ENCODE data around the gene SHISAL2A.

SHISAL2A gene

DNA sequence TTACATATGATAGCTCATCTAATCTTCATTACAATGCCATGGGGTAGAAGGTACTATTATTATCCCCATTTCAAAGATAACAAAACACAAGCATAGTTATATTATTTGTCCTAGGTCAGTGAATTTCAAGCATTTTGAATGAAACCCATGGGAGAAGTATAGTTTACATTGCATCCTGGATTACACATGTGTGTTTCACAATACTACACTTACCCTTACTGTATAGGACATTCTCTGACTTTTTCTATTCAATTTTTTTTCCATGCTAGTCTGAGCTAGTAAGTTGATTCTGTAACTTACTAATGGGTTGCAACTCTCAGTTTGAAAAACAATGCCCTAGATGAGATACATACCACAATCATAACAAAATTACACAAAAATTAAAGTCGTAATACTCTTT is 39.5 kb upstream of the SHISAL2A start:
- TF ChIP-seq CTCF (IDR thresholded peaks at IDR 0.05; ENCODE audit: low read depth, low read length): no peak
- H3K36me3 ChIP-seq: no peaks in the 10 kb centered on the region
- H3K4me1 ChIP-seq: no peaks in the 10 kb centered on the region
- no peak for DNase-seq
- no peaks in the 10 kb centered on the region for H3K27me3 ChIP-seq
- no peak overlapping the region for H3K4me3 ChIP-seq (ENCODE audit: low read depth, low read length)
- no peaks in the 10 kb centered on the region for H3K9me3 ChIP-seq

DNA sequence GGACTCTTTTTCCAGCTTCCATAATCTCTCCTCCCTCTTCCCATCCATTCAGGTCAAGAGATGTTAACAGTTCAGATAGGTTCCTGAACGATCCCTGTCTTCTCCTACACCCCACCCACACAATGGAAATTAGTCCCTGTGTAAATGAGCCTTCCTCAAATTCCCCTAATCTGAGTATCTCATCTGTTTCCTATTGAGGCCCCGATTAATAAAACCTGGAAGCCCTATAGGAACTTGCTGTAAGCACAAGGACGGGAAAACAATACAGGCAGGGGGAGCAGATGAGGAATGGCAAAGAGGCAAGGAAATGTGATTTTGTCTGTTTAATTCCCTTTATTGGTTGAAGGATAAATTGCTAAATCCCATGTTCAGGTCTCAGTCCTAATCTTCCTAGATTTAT is 37.9 kb upstream of the SHISAL2A start:
- DNase-seq: no peak
- Histone ChIP-seq H3K27me3 (no peaks in the 10 kb centered on the region), H3K4me3 (ENCODE audit: low read depth, low read length) (no peak overlapping the region), H3K9me3 (no peaks in the 10 kb centered on the region), H3K4me1 (no peaks in the 10 kb centered on the region), H3K36me3 (no peaks in the 10 kb centered on the region)
- no peak for TF ChIP-seq CTCF (IDR thresholded peaks at IDR 0.05; ENCODE audit: low read depth, low read length)

DNA sequence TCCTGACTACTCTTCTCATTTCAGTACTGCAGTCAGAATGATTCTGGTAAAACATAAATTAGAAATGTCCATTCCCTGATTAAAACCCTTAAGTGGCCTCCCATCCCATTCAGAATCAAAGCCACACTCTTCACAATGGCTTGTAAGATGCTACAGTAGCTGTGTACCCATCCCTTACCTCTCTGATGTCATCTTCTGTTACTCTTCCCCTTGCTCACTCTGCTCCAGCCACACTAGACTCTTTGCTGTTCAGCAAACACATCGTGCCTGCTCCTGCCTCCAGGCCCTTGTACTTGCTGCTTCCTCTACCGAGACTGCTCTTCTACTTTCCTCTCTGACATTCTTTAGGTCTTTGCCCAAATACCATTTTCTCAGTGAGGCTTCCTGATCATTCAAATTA is 35.1 kb upstream of the SHISAL2A start:
- Histone ChIP-seq H3K4me3 (ENCODE audit: low read depth, low read length) (no peak overlapping the region), H3K9me3 (no peaks in the 10 kb centered on the region), H3K27me3 (no peaks in the 10 kb centered on the region), H3K4me1 (no peaks in the 10 kb centered on the region), H3K36me3 (no peaks in the 10 kb centered on the region)
- TF ChIP-seq CTCF (IDR thresholded peaks at IDR 0.05; ENCODE audit: low read depth, low read length): no peak
- DNase-seq: no peak

- TF ChIP-seq CTCF (IDR thresholded peaks at IDR 0.05; ENCODE audit: low read depth, low read length): no peak
- Histone ChIP-seq H3K4me1 (no peaks in the 10 kb centered on the region), H3K36me3 (no peaks in the 10 kb centered on the region), H3K4me3 (ENCODE audit: low read depth, low read length) (no peak overlapping the region), H3K9me3 (no peaks in the 10 kb centered on the region), H3K27me3 (no peaks in the 10 kb centered on the region)
- no peak for DNase-seq
Observed at GRCh38 chr1:52598729-52599128, 34.2 kb upstream of the SHISAL2A start.

- Histone ChIP-seq H3K36me3 (no peaks in the 10 kb centered on the region), H3K4me1 (no peaks in the 10 kb centered on the region), H3K9me3 (no peaks in the 10 kb centered on the region), H3K27me3 (no peaks in the 10 kb centered on the region), H3K4me3 (ENCODE audit: low read depth, low read length) (no peak overlapping the region)
- no peak for TF ChIP-seq CTCF (IDR thresholded peaks at IDR 0.05; ENCODE audit: low read depth, low read length)
- no peak for DNase-seq
Observed at GRCh38 chr1:52599236-52599635, 33.7 kb upstream of the SHISAL2A start.

- H3K9me3 ChIP-seq: no peaks in the 10 kb centered on the region
- no peak overlapping the region for H3K4me3 ChIP-seq (ENCODE audit: low read depth, low read length)
- TF ChIP-seq CTCF (IDR thresholded peaks at IDR 0.05; ENCODE audit: low read depth, low read length): no peak
- H3K4me1 ChIP-seq: no peaks in the 10 kb centered on the region
- no peak for DNase-seq
- no peaks in the 10 kb centered on the region for H3K27me3 ChIP-seq
- no peaks in the 10 kb centered on the region for H3K36me3 ChIP-seq
Observed at GRCh38 chr1:52600533-52601179, 32.3 kb upstream of the SHISAL2A start.
